G401.6 (cell line): ENCODE results near the gene GLS2.

Experiments used
- FAIRE-seq: peaks from 2 replicates; lab custom pipeline; 2012; peaks lifted over from hg19 to GRCh38; lab: Jason Lieb, UNC

Gene GLS2

GRCh38 chr12:56437430-56438176 is 50.4 kb downstream of the GLS2 start:
- FAIRE-seq, result no peak

- no peak for FAIRE-seq
These were observed 53.1 kb downstream of the GLS2 start for GRCh38 chr12:56434828-56435227.

GRCh38 chr12:56431850-56432249 is 56.1 kb downstream of the GLS2 start:
- no peak for FAIRE-seq

- no peak for FAIRE-seq
These were observed 56.7 kb downstream of the GLS2 start for GRCh38 chr12:56431288-56431687.

- no peak for FAIRE-seq
These were observed 62.0 kb downstream of the GLS2 start for GRCh38 chr12:56425940-56426438.

- FAIRE-seq, result no peak
These were observed 62.8 kb downstream of the GLS2 start for GRCh38 chr12:56425193-56425592.
